ENCODE data around the gene TCF25.
"Not testable (repeated sequence)": the region's sequence is repeated elsewhere in the genome, so short reads cannot be mapped to it uniquely, and the experiment has no call there.

Gene TCF25

GRCh38 chr16:89924925-89925307, 51.5 kb downstream of the TCF25 start:
- Histone ChIP-seq H3K4me3 (ENCODE audit: low read depth in 1 of 2, low read length in 1 of 2) (no peak overlapping the region), H3K27me3 (peaks cover 98% of the 10 kb centered on the region), H3K9me3 (no peaks in the 10 kb centered on the region), H3K36me3 (no peaks in the 10 kb centered on the region), H3K27ac (no peak overlapping the region), H3K4me1 (ENCODE audit: control insufficient read depth in 1 of 2, insufficient read depth in 1 of 2, low read depth in 1 of 2, low read length in 1 of 2) (peaks cover 14 to 28% of the 10 kb centered on the region in 2 experiments)
- TF ChIP-seq, protein P1, sequence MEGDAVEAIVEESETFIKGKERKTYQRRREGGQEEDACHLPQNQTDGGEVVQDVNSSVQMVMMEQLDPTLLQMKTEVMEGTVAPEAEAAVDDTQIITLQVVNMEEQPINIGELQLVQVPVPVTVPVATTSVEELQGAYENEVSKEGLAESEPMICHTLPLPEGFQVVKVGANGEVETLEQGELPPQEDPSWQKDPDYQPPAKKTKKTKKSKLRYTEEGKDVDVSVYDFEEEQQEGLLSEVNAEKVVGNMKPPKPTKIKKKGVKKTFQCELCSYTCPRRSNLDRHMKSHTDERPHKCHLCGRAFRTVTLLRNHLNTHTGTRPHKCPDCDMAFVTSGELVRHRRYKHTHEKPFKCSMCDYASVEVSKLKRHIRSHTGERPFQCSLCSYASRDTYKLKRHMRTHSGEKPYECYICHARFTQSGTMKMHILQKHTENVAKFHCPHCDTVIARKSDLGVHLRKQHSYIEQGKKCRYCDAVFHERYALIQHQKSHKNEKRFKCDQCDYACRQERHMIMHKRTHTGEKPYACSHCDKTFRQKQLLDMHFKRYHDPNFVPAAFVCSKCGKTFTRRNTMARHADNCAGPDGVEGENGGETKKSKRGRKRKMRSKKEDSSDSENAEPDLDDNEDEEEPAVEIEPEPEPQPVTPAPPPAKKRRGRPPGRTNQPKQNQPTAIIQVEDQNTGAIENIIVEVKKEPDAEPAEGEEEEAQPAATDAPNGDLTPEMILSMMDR (IDR thresholded peaks at IDR 0.05), result no peak

GRCh38 chr16:89925596-89926079, 52.2 kb downstream of the TCF25 start:
- Histone ChIP-seq H3K4me1 (ENCODE audit: control insufficient read depth in 1 of 2, insufficient read depth in 1 of 2, low read depth in 1 of 2, low read length in 1 of 2) (peaks cover 14 to 28% of the 10 kb centered on the region in 2 experiments), H3K36me3 (no peaks in the 10 kb centered on the region), H3K4me3 (ENCODE audit: low read depth in 1 of 2, low read length in 1 of 2) (peak overlapping the region; percentile 57 to 77), H3K27me3 (peaks cover 97% of the 10 kb centered on the region), H3K9me3 (no peaks in the 10 kb centered on the region), H3K27ac (no peak overlapping the region)
- TF ChIP-seq, protein P1 (IDR thresholded peaks at IDR 0.05), result no peak

DNA sequence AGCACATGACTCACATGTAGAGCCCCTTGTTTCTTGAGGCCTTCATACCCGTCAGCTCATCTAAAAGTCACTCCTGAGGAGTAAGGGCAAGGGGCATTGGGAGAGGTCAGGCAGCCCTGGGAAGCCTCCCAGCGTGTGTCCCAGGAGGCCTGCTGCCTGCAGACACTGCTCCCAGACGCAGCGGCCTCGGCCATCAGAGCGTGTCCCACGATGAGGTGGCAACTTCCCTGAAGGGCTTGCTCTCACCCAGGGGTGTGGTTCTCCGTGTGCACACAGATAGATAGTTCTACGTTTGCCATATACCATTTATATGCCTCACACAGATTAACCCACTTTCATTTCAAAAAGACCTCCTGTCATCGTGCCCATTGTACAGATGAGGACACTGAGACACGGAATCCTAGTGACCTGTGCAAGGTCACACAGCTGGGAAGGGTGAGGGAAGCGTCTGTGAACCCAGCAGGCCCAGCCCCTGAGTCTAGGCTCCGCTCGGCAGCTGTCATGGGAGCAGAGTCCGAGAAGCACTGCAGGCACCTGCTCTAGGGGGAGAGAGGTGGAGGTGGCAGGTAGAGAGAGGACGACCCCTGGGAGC, 58.0 kb downstream of the TCF25 start:
- peaks cover 43% of the 10 kb centered on the region for H3K27me3 ChIP-seq
- H3K4me1 ChIP-seq (ENCODE audit: control insufficient read depth in 1 of 2, insufficient read depth in 1 of 2, low read depth in 1 of 2, low read length in 1 of 2), result peaks cover 0 to 2% of the 10 kb centered on the region in 2 experiments
- TF ChIP-seq, protein P1 (IDR thresholded peaks at IDR 0.05), result no peak
- H3K27ac ChIP-seq, result no peak overlapping the region
- H3K36me3 ChIP-seq, result no peaks in the 10 kb centered on the region
- no peak overlapping the region for H3K4me3 ChIP-seq (ENCODE audit: low read depth in 1 of 2, low read length in 1 of 2)
- no peaks in the 10 kb centered on the region for H3K9me3 ChIP-seq

DNA sequence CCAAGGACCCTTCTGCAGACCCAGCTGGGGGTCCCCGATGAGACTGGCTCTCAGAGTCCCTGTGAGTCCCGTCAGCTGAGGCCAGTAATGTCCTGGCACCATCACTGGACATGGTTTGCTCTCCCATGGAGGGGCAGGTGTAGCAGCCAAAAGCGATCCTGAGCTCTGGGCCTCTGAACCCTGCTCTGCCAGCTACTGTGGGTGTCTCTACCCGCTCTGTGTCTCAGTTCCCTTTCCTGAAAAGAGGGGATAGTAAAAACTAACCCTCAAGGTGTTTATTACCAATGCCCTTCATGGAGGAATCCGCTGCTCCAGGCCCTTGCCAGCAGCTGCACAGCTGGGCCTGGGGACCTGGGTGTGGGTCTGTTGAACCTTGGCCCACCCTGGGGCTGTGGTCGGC, 58.6 kb downstream of the TCF25 start:
- Histone ChIP-seq H3K9me3 (no peaks in the 10 kb centered on the region), H3K36me3 (no peaks in the 10 kb centered on the region), H3K4me3 (ENCODE audit: low read depth in 1 of 2, low read length in 1 of 2) (no peak overlapping the region), H3K27ac (no peak overlapping the region), H3K4me1 (ENCODE audit: control insufficient read depth in 1 of 2, insufficient read depth in 1 of 2, low read depth in 1 of 2, low read length in 1 of 2) (no peaks in the 10 kb centered on the region), H3K27me3 (peaks cover 37% of the 10 kb centered on the region)
- TF ChIP-seq, protein P1 (IDR thresholded peaks at IDR 0.05), result no peak

- H3K4me1 ChIP-seq (ENCODE audit: control insufficient read depth in 1 of 2, insufficient read depth in 1 of 2, low read depth in 1 of 2, low read length in 1 of 2); H3K36me3 ChIP-seq; H3K27ac ChIP-seq: not testable (repeated sequence)
These were observed 60.6 kb downstream of the TCF25 start for GRCh38 chr16:89934019-89934418.

GRCh38 chr16:89934611-89935553, 61.5 kb downstream of the TCF25 start:
- TF ChIP-seq, protein P1 (IDR thresholded peaks at IDR 0.05), result no peak
- Histone ChIP-seq H3K4me3 (ENCODE audit: low read depth in 1 of 2, low read length in 1 of 2) (no peak overlapping the region), H3K27me3 (peaks cover 27% of the 10 kb centered on the region), H3K9me3 (no peaks in the 10 kb centered on the region), H3K36me3 (no peaks in the 10 kb centered on the region), H3K27ac (no peak overlapping the region), H3K4me1 (ENCODE audit: control insufficient read depth in 1 of 2, insufficient read depth in 1 of 2, low read depth in 1 of 2, low read length in 1 of 2) (no peaks in the 10 kb centered on the region)

More at GRCh38 chr16:89934019-89934418, 60.6 kb downstream of the TCF25 start:
- not testable (repeated sequence) for H3K4me3 ChIP-seq (ENCODE audit: low read depth in 1 of 2, low read length in 1 of 2); H3K9me3 ChIP-seq
- peaks cover 26% of the 10 kb centered on the region for H3K27me3 ChIP-seq

- peaks cover 28% of the 10 kb centered on the region for H3K27me3 ChIP-seq
- H3K36me3 ChIP-seq; H3K4me3 ChIP-seq (ENCODE audit: low read depth in 1 of 2, low read length in 1 of 2); H3K4me1 ChIP-seq (ENCODE audit: control insufficient read depth in 1 of 2, insufficient read depth in 1 of 2, low read depth in 1 of 2, low read length in 1 of 2); H3K27ac ChIP-seq; H3K9me3 ChIP-seq: not testable (repeated sequence)
These were observed 62.2 kb downstream of the TCF25 start for GRCh38 chr16:89935620-89936019.

Measured in neutrophil (primary cell).